Measurements from ENCODE around the gene PRELID3B. TPM values are rescaled to one million over a fixed set of nuclear protein-coding genes. Genes with fewer than 3 reads are reported as not detected.

Gene PRELID3B
- total RNA-seq, 1 experiment from 2014 or later = 129 TPM

DNA sequence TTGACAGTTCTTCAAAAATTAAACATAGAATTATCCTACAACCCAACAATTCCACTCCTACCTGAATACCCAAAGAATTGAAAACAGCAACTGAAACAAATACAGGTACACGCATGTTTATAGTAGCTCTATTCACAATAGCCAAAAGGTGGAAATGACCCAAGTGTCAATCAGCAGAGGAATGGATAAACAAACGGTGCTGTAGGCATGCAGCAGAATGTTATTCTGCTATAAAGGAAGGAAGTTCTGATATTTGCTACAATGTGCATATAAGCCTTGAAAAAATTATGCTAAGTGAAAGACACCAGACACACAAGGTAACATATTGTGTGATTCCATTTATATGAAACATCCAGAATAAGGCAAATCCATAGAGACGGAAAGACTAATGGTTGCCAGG, 38.5 kb upstream of the PRELID3B start (continued):
- TF ChIP-seq ELF1 (IDR thresholded peaks at IDR 0.05; ENCODE audit: borderline replicate concordance, low read depth) (no peak), CBX3 (IDR thresholded peaks at IDR 0.05; ENCODE audit: low read depth) (no peak), CEBPB (IDR thresholded peaks at IDR 0.05; ENCODE audit: low read depth) (no peak), EZH2 (IDR thresholded peaks at IDR 0.05) (no peak)

DNA sequence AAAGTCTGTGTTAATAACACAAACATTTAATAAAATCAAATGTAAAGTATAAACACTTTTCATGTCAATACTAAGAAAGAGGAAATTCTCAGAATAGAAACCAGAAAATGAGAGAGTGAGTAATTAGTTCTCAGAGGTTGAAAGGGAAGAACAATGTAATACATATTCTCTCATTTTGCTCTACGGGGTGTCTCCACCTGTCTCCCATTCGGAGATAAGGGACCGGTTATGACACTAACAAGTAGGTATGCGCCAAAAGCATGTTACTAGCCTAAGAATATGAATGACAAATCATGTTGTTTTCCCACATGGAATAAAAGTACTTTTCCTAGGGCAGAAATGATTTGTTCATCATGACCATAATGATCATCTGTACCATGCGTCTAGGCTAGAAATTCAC, 35.6 kb upstream of the PRELID3B start:
- H3K9me2 ChIP-seq (ENCODE audit: insufficient read depth) = no peaks in the 10 kb centered on the region
- H3K4me3 ChIP-seq (replicated peaks in 1 of 2; ENCODE audit: low read depth in 1 of 2, low read length in 2 of 2) = no peak overlapping the region
- no peaks in the 10 kb centered on the region for H4K20me1 ChIP-seq (ENCODE audit: insufficient read depth)
- H2AFZ ChIP-seq (ENCODE audit: low read depth, low read length, poor library complexity, severe bottlenecking) = no peak overlapping the region
- H3K27me3 ChIP-seq (ENCODE audit: insufficient read depth, low read length) = peaks cover 37% of the 10 kb centered on the region
- TF ChIP-seq POLR2AphosphoS5 (IDR thresholded peaks at IDR 0.05; ENCODE audit: low read depth, low read length) (no peak), CEBPB (IDR thresholded peaks at IDR 0.05; ENCODE audit: low read depth) (no peak)
- H3K79me2 ChIP-seq (ENCODE audit: insufficient read depth, low read length) = no peaks in the 10 kb centered on the region
- no peaks in the 10 kb centered on the region for H3K36me3 ChIP-seq (ENCODE audit: control insufficient read depth in 1 of 2, insufficient read depth in 2 of 2, low read length in 2 of 2)
- no TSS peak for BruUV-seq (replicated peaks)
- no peak for ATAC-seq
- H3K9me3 ChIP-seq (ENCODE audit: control insufficient read depth in 1 of 2, insufficient read depth in 1 of 2, low read depth in 1 of 2, low read length in 2 of 2) = no peaks in the 10 kb centered on the region
- DNase-seq (ENCODE audit: low read depth, low spot score) = no peak
- no peak overlapping the region for H3K9ac ChIP-seq (ENCODE audit: low read length)
- H3K4me1 ChIP-seq (ENCODE audit: control insufficient read depth in 1 of 2, insufficient read depth in 2 of 2, low read length in 2 of 2) = peaks cover 0 to 20% of the 10 kb centered on the region in 2 experiments; a peak in 2 of 4 replicates
- no peak overlapping the region for H3K4me2 ChIP-seq (ENCODE audit: low read length)
- ChIA-PET POLR2A (no interaction called here), RAD21 (ENCODE audit: low non-redundant PET in 1 of 2, low total read pairs in 2 of 2, uncharacterized antibody in 2 of 2, unreplicated experiment in 2 of 2) (no interaction called here), CTCF (no interaction called here)
- intact Hi-C loops (cut with micrococcal nuclease) = no loop called here
- no peak overlapping the region for H3K27ac ChIP-seq (ENCODE audit: low read depth, low read length)

DNA sequence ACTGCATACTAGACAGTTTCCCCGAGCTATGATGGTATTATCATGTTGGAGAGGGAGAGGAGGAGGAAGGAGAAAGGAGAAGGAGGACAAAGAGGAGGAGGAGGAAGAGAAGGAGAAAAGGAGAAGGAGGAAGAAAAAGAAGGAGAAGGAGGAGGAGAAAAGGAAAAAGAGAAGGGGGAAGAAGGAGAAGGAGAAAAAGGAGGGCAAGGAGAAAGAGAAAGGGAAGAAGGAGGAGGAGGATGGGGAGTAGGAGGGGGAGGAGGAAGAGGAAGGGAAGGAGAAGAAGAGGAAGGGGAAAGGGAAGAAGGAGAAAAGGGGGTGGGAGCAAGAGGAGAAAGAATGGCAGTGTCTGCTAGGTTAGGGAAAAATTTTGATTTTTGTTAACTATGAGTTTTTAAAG, 35.1 kb upstream of the PRELID3B start:
- no peaks in the 10 kb centered on the region for H4K20me1 ChIP-seq (ENCODE audit: insufficient read depth)
- POLR2A ChIA-PET = no interaction called here
- intact Hi-C loops (cut with micrococcal nuclease) = no loop called here
- no peak overlapping the region for H3K27ac ChIP-seq (ENCODE audit: low read depth, low read length)
- CTCF ChIA-PET = no interaction called here
- H3K79me2 ChIP-seq (ENCODE audit: insufficient read depth, low read length) = no peaks in the 10 kb centered on the region
- RAD21 ChIA-PET (ENCODE audit: low non-redundant PET in 1 of 2, low total read pairs in 2 of 2, uncharacterized antibody in 2 of 2, unreplicated experiment in 2 of 2) = no interaction called here
- peaks cover 41% of the 10 kb centered on the region for H3K27me3 ChIP-seq (ENCODE audit: insufficient read depth, low read length)
- no peak overlapping the region for H3K4me2 ChIP-seq (ENCODE audit: low read length)
- H3K9me3 ChIP-seq (ENCODE audit: control insufficient read depth in 1 of 2, insufficient read depth in 1 of 2, low read depth in 1 of 2, low read length in 2 of 2) = no peaks in the 10 kb centered on the region
- H3K4me3 ChIP-seq (replicated peaks in 1 of 2; ENCODE audit: low read depth in 1 of 2, low read length in 2 of 2) = no peak overlapping the region
- no peak overlapping the region for H2AFZ ChIP-seq (ENCODE audit: low read depth, low read length, poor library complexity, severe bottlenecking)
- H3K9me2 ChIP-seq (ENCODE audit: insufficient read depth) = no peaks in the 10 kb centered on the region
- H3K9ac ChIP-seq (ENCODE audit: low read length) = no peak overlapping the region
- H3K36me3 ChIP-seq (ENCODE audit: control insufficient read depth in 1 of 2, insufficient read depth in 2 of 2, low read length in 2 of 2) = no peaks in the 10 kb centered on the region
- no peak for ATAC-seq
- TF ChIP-seq CBX3 (IDR thresholded peaks at IDR 0.05; ENCODE audit: low read depth) (no peak), EGR1 (IDR thresholded peaks at IDR 0.05; ENCODE audit: low read depth) (no peak), POLR2AphosphoS5 (IDR thresholded peaks at IDR 0.05; ENCODE audit: low read depth, low read length) (no peak)
- TF ChIP-seq, protein P1, sequence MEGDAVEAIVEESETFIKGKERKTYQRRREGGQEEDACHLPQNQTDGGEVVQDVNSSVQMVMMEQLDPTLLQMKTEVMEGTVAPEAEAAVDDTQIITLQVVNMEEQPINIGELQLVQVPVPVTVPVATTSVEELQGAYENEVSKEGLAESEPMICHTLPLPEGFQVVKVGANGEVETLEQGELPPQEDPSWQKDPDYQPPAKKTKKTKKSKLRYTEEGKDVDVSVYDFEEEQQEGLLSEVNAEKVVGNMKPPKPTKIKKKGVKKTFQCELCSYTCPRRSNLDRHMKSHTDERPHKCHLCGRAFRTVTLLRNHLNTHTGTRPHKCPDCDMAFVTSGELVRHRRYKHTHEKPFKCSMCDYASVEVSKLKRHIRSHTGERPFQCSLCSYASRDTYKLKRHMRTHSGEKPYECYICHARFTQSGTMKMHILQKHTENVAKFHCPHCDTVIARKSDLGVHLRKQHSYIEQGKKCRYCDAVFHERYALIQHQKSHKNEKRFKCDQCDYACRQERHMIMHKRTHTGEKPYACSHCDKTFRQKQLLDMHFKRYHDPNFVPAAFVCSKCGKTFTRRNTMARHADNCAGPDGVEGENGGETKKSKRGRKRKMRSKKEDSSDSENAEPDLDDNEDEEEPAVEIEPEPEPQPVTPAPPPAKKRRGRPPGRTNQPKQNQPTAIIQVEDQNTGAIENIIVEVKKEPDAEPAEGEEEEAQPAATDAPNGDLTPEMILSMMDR (IDR thresholded peaks at IDR 0.05 in 2 of 3, conservative IDR thresholded peaks at IDR 0.05 in 1 of 3; ENCODE audit: borderline replicate concordance in 1 of 3, insufficient read depth in 1 of 3, low read depth in 2 of 3, low read length in 2 of 3) = no peak
- BruUV-seq (replicated peaks) = no TSS peak
- no peak for DNase-seq (ENCODE audit: low read depth, low spot score)
- peaks cover 0 to 14% of the 10 kb centered on the region in 2 experiments; a peak in 2 of 4 replicates for H3K4me1 ChIP-seq (ENCODE audit: control insufficient read depth in 1 of 2, insufficient read depth in 2 of 2, low read length in 2 of 2)
